Amniotic stem cell (primary cell): ENCODE measurements around the gene TNS3.

ENCODE experiments used
- DNase-seq: peaks from one replicate; lab custom pipeline; 2025; lab: John Stamatoyannopoulos, UW

TNS3 gene

GRCh38 chr7:47407136-47407535 lies 174.8 kb downstream of the TNS3 start:
- DNase-seq: no peak

- no peak for DNase-seq
Observed at GRCh38 chr7:47406801-47407129, 175.1 kb downstream of the TNS3 start.

- no peak for DNase-seq
Observed at GRCh38 chr7:47405921-47406800, 175.8 kb downstream of the TNS3 start.

- no peak for DNase-seq
Observed at GRCh38 chr7:47405286-47405904, 176.5 kb downstream of the TNS3 start.

GRCh38 chr7:47404010-47404409 lies 177.9 kb downstream of the TNS3 start:
- no peak for DNase-seq

- no peak for DNase-seq
Observed at GRCh38 chr7:47402941-47403866, 178.7 kb downstream of the TNS3 start.

GRCh38 chr7:47401611-47402570 lies 180.0 kb downstream of the TNS3 start:
- no peak for DNase-seq

- DNase-seq: no peak
Observed at GRCh38 chr7:47400741-47401206, 181.1 kb downstream of the TNS3 start.

- DNase-seq: no peak
Observed at GRCh38 chr7:47400001-47400400, 181.9 kb downstream of the TNS3 start.

GRCh38 chr7:47394751-47395252 lies 187.1 kb downstream of the TNS3 start:
- no peak for DNase-seq

GRCh38 chr7:47394216-47394615 lies 187.7 kb downstream of the TNS3 start:
- DNase-seq: no peak

GRCh38 chr7:47393406-47393805 lies 188.5 kb downstream of the TNS3 start:
- no peak for DNase-seq

GRCh38 chr7:47392241-47392759 lies 189.6 kb downstream of the TNS3 start:
- no peak for DNase-seq

- DNase-seq: no peak
Observed at GRCh38 chr7:47391726-47392125, 190.2 kb downstream of the TNS3 start.

- DNase-seq: no peak
Observed at GRCh38 chr7:47390914-47391313, 191.0 kb downstream of the TNS3 start.

- DNase-seq: no peak
Observed at GRCh38 chr7:47389923-47390630, 191.8 kb downstream of the TNS3 start.

GRCh38 chr7:47389171-47389922 lies 192.6 kb downstream of the TNS3 start:
- no peak for DNase-seq

GRCh38 chr7:47387506-47387905 lies 194.4 kb downstream of the TNS3 start:
- DNase-seq: no peak

GRCh38 chr7:47386273-47386835 lies 195.6 kb downstream of the TNS3 start:
- DNase-seq: no peak
